GM12872 (cell line): ENCODE results near the gene FHL2.

Experiments used
- CTCF ChIP-seq: IDR thresholded peaks from 3 replicates; pipeline ENCODE4 v1.5.1; 2011; ENCODE audit warnings: low read depth, mild to moderate bottlenecking, low read length, moderate library complexity; ENCODE audit not compliant: insufficient read depth

Gene FHL2

GRCh38 chr2:105394951-105395611 lies 3.8 kb downstream of the FHL2 start:
- no peak for TF ChIP-seq CTCF

GRCh38 chr2:105393373-105394055 lies 5.3 kb downstream of the FHL2 start:
- no peak for TF ChIP-seq CTCF

GRCh38 chr2:105391763-105392662 lies 6.8 kb downstream of the FHL2 start:
- TF ChIP-seq CTCF: no peak

GRCh38 chr2:105391058-105391627 lies 7.7 kb downstream of the FHL2 start:
- TF ChIP-seq CTCF: no peak

GRCh38 chr2:105390454-105390853 lies 8.4 kb downstream of the FHL2 start:
- no peak for TF ChIP-seq CTCF

- TF ChIP-seq CTCF: no peak
Measured at GRCh38 chr2:105388971-105389381, 9.9 kb downstream of the FHL2 start.

GRCh38 chr2:105387225-105387624 lies 11.6 kb downstream of the FHL2 start:
- no peak for TF ChIP-seq CTCF
